GM12865 (cell line): ENCODE data around the gene TSTD2.
"Not testable (repeated sequence)": the region's sequence is repeated elsewhere in the genome, so short reads cannot be mapped to it uniquely, and the experiment has no call there.

Source experiments
- DNase-seq: peaks from one replicate; pipeline ENCODE4 v3.0.0; 2010; ENCODE audit warnings: low read depth
- H3K4me3 ChIP-seq: 2 replicates; pipeline ENCODE4 v1.5.1; 2011; ENCODE audit warnings: mild to moderate bottlenecking, low read depth, low read length, control low read depth
- TF ChIP-seq, protein P1 (sequence below): IDR thresholded peaks from 2 replicates; pipeline ENCODE4 v1.5.1; 2011; ENCODE audit warnings: low read length, control low read depth, low read depth, inconsistent platforms; ENCODE audit not compliant: insufficient read depth; ENCODE audit errors: missing control alignments

TSTD2 gene

DNA sequence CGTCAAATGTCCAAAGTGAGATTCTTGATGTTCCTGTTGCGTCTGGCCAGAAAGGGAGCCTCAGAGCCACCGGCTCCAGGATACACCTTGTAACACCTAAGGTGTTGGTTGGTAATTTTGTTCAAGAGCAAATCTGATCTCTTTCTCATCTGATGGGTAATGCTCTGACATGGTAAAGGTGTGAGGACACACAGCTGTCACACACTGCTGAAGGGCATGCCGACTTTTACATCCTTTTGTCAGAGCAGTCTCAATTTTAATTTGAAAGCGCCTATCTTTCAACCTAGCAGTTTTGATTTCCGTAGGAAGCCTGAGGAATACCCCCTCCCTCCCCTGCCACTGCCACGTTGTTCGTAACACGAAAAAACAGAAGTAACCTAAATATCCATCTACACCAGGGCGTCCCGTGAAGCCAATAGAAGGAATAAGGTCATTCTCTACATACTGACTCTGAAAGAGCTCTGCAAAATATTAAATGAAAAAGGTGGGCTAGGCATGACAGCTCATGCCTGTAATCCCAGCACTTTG lies 57.4 kb downstream of the TSTD2 start:
- DNase-seq = no peak
- no peak overlapping the region for H3K4me3 ChIP-seq
- TF ChIP-seq, protein P1, sequence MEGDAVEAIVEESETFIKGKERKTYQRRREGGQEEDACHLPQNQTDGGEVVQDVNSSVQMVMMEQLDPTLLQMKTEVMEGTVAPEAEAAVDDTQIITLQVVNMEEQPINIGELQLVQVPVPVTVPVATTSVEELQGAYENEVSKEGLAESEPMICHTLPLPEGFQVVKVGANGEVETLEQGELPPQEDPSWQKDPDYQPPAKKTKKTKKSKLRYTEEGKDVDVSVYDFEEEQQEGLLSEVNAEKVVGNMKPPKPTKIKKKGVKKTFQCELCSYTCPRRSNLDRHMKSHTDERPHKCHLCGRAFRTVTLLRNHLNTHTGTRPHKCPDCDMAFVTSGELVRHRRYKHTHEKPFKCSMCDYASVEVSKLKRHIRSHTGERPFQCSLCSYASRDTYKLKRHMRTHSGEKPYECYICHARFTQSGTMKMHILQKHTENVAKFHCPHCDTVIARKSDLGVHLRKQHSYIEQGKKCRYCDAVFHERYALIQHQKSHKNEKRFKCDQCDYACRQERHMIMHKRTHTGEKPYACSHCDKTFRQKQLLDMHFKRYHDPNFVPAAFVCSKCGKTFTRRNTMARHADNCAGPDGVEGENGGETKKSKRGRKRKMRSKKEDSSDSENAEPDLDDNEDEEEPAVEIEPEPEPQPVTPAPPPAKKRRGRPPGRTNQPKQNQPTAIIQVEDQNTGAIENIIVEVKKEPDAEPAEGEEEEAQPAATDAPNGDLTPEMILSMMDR = no peak

DNA sequence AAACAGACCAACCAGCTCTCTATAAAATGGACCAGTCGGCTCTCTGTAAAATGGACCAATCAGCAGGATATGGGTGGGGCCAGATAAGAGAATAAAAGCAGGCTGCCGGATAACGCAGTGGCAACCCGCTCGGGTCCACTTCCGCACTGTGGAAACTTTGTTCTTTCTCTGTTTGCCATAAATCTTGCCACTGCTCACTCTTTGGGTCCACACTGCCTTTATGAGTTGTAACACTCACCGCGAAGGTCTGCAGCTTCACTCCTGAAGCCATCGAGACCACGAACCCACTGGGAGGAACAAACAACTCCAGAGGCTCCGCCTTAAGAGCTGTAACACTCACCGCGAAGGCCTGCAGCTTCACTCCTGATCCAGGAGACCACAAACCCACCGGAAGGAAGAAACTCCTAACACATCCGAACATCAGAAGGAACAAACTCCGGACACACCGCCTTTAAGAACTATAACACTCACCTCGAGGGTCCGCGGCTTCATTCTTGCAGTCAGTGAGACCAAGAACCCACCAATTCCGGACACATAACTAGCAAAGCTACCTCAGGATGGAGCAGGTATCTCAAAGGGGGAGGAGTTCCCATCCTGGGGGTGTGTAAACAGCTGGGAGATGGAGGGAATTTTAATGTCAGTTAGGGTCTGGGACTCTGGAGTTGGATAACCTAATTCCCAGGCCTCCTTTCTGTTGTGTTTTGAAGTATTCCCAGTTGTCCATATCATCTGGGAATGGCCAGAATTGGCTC lies 58.1 kb downstream of the TSTD2 start:
- H3K4me3 ChIP-seq, DNase-seq: not testable (repeated sequence)

DNA sequence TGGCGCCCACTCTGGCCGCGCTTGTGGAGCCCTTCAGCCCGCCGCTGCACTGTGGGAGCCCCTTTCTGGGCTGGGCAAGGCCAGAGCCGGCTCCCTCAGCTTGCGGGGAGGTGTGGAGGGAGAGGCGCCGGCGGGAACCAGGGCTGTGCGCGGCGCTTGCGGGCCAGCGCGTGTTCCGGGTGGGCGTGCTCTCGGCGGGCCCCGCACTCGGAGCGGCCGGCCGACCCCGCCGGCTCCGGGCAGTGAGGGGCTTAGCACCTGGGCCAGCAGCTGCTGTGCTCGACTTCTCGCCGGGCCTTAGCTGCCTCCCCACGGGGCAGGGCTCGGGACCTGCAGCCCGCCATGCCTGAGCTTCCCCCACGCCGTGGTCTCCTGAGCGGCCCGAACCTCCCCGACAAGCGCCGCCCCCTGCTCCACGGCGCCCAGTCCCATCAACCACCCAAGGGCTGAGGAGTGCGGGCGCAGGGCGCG lies 59.0 kb downstream of the TSTD2 start:
- not testable (repeated sequence) for H3K4me3 ChIP-seq, DNase-seq

DNA sequence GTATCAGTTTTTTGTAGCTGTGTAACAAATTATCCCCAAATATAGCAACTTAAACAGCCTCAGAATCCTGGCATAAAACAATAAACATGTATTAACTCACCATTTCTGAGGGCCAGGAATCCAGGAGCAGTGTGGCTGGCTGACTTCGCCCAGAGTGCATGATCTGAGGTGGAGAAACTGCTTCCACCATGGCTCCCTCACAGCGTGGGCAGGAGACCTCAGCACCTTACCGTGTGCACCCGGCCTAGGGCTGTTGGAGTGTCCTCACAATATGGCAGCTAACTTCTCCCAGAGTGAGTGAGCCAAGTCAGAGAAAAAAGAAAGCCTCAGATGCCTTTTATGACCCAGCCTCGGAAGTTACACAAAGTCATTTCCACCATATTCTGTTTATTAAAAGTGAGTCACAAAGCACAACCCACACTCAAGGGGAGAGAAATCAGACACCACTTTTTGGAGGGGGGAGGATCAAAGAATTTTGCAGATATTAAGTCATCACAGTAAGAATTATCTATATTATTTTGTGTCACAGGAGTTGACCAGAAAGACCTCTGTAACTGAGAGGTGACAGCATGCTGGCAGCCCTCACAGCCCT lies 59.6 kb downstream of the TSTD2 start:
- TF ChIP-seq, protein P1 = no peak
- no peak for DNase-seq
- no peak overlapping the region for H3K4me3 ChIP-seq

DNA sequence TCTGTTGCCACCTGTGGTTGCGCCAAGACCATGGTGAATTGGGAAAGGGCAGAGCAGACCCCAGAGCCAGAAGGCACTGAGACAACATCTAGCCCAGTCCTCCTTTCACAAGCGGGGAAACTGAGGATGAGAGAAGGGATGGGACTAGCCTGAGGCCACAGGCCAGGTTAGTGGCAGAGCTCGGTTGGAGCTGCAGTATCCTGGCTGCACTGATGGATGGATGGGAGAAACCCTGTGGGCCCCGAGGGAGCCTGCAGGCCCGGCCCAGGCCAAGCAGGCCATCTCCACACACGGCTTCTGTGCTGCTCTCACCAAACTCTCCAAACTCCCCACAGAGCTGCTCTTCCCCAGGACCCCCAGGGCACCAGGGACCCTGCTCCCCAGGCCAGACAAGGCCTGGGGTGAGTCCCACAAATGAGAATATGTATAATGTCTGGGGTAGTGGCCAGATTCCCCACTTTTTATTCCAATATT lies 60.2 kb downstream of the TSTD2 start:
- TF ChIP-seq, protein P1 = no peak
- no peak overlapping the region for H3K4me3 ChIP-seq
- DNase-seq = no peak

DNA sequence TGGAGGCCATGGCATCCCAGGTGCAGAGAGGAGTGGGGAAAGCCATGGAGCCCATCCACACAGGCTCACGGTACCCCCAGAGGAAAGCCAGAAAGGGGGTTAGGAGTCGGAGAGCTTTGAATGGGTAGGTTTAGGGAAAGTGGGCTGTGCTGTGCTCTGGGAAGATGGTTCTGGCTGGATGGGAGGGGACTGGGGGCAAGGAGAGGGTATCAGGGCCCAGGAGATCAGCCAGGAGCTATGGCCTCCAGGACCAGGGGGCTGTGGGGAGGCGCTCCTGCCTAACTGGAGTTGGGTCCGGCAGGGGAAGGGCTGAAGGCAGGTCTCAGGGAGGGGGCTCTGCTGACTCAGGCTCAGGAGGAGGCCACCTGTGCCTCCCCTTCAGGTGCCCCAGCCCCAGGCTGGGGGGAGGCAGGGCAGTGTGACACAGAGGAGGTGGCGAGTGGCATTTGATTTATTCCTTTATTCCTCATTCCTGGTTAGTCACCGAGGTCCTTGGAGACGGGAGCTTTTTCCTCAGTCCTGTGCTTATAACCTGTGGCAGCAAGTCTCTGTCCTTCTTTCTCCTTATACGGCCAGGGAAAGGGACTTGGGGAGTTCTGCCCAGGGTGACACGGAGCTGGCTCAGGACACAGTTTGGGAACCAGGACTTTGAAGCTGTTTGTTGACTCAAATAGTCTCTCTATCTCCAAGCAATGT lies 60.8 kb downstream of the TSTD2 start:
- TF ChIP-seq, protein P1 = no peak
- no peak for DNase-seq
- H3K4me3 ChIP-seq = no peak overlapping the region

DNA sequence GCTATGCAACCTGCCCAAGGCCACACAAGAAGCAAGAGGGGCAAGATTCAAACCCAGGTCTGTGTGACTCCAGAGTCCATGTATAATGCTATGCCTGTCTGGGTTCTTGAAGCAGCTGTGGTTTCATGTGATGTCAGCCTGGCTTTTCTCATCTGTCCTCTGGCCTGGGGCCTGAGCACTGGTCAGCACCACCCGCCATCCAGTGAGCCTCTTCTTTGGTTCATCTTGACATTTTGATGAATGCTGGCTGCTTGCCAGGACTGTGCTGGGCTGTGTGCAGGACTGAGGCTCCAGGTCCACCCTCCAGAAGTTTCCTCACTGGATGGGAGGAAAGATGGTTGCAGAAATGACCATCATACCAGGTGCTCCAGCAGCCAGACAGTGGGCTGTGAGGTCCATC lies 61.5 kb downstream of the TSTD2 start:
- no peak for DNase-seq
- TF ChIP-seq, protein P1 = no peak
- no peak overlapping the region for H3K4me3 ChIP-seq
